HCT116 (cell line): Measurements from ENCODE around the gene DYDC2. TPM values are rescaled to one million over a fixed set of nuclear protein-coding genes. Genes with fewer than 3 reads are reported as not detected.

Experiments used
- ATAC-seq: fragments of 200-7000 bp; cut with Tn5 transposase; 2 replicates; pipeline ENCODE4 v1.9.1; 2020; ENCODE audit warnings: mild to moderate bottlenecking, moderate library complexity
- BruUV-seq: library from RNA; stranded (reverse); fragments of 400-500 nt; replicated peaks from 2 replicates; lab custom pipeline; 2021; lab: Mats Ljungman, UMichigan
- CTCF ChIA-PET: fragments of 300-600 bp; sonication (Branson Sonifier 250); formaldehyde crosslinking; loops from one replicate; lab custom pipeline; 2021; ENCODE audit warnings: antibody characterized with exemption; lab: Charles Lee
- POLR2A ChIA-PET: fragments of 300-600, 350-600 bp; sonication (Branson Sonifier 250); formaldehyde crosslinking; loops from one replicate; lab custom pipeline; 2021; ENCODE audit warnings: antibody characterized with exemption; lab: Charles Lee
- RAD21 ChIA-PET, 2 experiments: fragments of 300-600 bp; sonication (Branson Sonifier 250); formaldehyde crosslinking; loops; one replicate each; lab custom pipeline; 2023; ENCODE audit warnings: low total read pairs in 2 of 2; ENCODE audit not compliant: uncharacterized antibody in 2 of 2, unreplicated experiment in 2 of 2, low non-redundant PET in 1 of 2; lab: Charles Lee
- DNase-seq: peaks from one replicate; pipeline ENCODE4 v3.0.0-alpha.2; 2010; ENCODE audit warnings: low read depth, low spot score
- H2AFZ ChIP-seq: fragments of 200-600 bp; shearing (Covaris generic), sonication (generic); 2 replicates; pipeline ENCODE4 v1.6.1; 2017; ENCODE audit warnings: low read depth, mixed run types, mixed read lengths, antibody characterized with exemption, low read length; ENCODE audit not compliant: poor library complexity, severe bottlenecking
- H3K27ac ChIP-seq: 2 replicates; pipeline ENCODE4 v1.5.1; 2012; ENCODE audit warnings: low read depth, low read length
- H3K27me3 ChIP-seq: fragments of 200-600 bp; sonication (generic); 2 replicates; pipeline ENCODE4 v1.6.1; 2016; ENCODE audit warnings: mixed run types, low read length, mixed read lengths; ENCODE audit not compliant: insufficient read depth
- H3K36me3 ChIP-seq, 2 experiments: fragments of 200-500 bp in 1 of 2; fragments of 200-600 bp in 1 of 2; sonication (Bioruptor generic) in 1 of 2; sonication (generic) in 1 of 2; 2 replicates each; pipeline versions ENCODE4 v1.5.1 to v1.6.1; 2014 to 2016; ENCODE audit warnings: low read length in 2 of 2, inconsistent platforms in 1 of 2, mixed read lengths in 1 of 2, mixed run types in 1 of 2; ENCODE audit not compliant: insufficient read depth in 2 of 2, control insufficient read depth in 1 of 2
- H3K4me1 ChIP-seq, 2 experiments: fragments of 200-600 bp in 1 of 2; sonication (generic) in 1 of 2; 2 replicates each; pipeline versions ENCODE4 v1.5.1 to v1.6.1; 2012 to 2017; ENCODE audit warnings: low read length in 2 of 2, inconsistent platforms in 1 of 2, mild to moderate bottlenecking in 1 of 2, mixed read lengths in 1 of 2, mixed run types in 1 of 2, moderate library complexity in 1 of 2; ENCODE audit not compliant: insufficient read depth in 2 of 2, control insufficient read depth in 1 of 2
- H3K4me2 ChIP-seq: fragments of 200-600 bp; sonication (generic); 2 replicates; pipeline ENCODE4 v1.6.1; 2017; ENCODE audit warnings: mixed run types, low read length, mixed read lengths
- H3K4me3 ChIP-seq, 2 experiments: fragments of 200-600 bp in 1 of 2; sonication (generic) in 1 of 2; replicated peaks in 1 of 2; 2 replicates each; pipeline ENCODE4 v1.5.1; 2011 to 2016; ENCODE audit warnings: low read length in 2 of 2, control low read depth in 1 of 2, low read depth in 1 of 2, mild to moderate bottlenecking in 1 of 2, mixed read lengths in 1 of 2, mixed run types in 1 of 2
- H3K79me2 ChIP-seq: fragments of 200-600 bp; sonication (generic); 2 replicates; pipeline ENCODE4 v1.6.1; 2017; ENCODE audit warnings: mild to moderate bottlenecking, mixed run types, low read length, moderate library complexity, mixed read lengths; ENCODE audit not compliant: insufficient read depth
- H3K9ac ChIP-seq: fragments of 200-600 bp; sonication (generic); 2 replicates; pipeline ENCODE4 v1.6.1; 2016; ENCODE audit warnings: low read length, mixed read lengths
- H3K9me2 ChIP-seq: fragments of 200-600 bp; sonication (generic), shearing (Covaris generic); 2 replicates; pipeline ENCODE4 v1.6.1; 2017; ENCODE audit warnings: mixed run types, mild to moderate bottlenecking, moderate library complexity; ENCODE audit not compliant: insufficient read depth
- H3K9me3 ChIP-seq, 2 experiments: fragments of 200-500 bp in 1 of 2; fragments of 200-600 bp in 1 of 2; sonication (Bioruptor generic) in 1 of 2; sonication (generic) in 1 of 2; 2 replicates each; pipeline ENCODE4 v1.6.1; 2014 to 2017; ENCODE audit warnings: low read length in 2 of 2, mixed read lengths in 2 of 2, inconsistent platforms in 1 of 2, low read depth in 1 of 2, mild to moderate bottlenecking in 1 of 2, mixed run types in 1 of 2, moderate library complexity in 1 of 2; ENCODE audit not compliant: control insufficient read depth in 1 of 2, insufficient read depth in 1 of 2
- H4K20me1 ChIP-seq: fragments of 200-600 bp; sonication (generic), shearing (Covaris generic); 2 replicates; pipeline ENCODE4 v1.6.1; 2017; ENCODE audit warnings: mixed run types, mild to moderate bottlenecking, moderate library complexity; ENCODE audit not compliant: insufficient read depth
- CBX3 ChIP-seq: IDR thresholded peaks from 2 replicates; pipeline ENCODE4 v1.6.1; 2012; ENCODE audit warnings: low read depth
- EZH2phosphoT487 ChIP-seq: fragments of 200-600 bp; IDR thresholded peaks from 2 replicates; pipeline ENCODE4 v1.6.1; 2018; ENCODE audit warnings: antibody characterized with exemption, borderline replicate concordance
- JUND ChIP-seq: IDR thresholded peaks from 2 replicates; pipeline ENCODE4 v1.6.1; 2012
- SIN3A ChIP-seq: IDR thresholded peaks from 2 replicates; pipeline ENCODE4 v1.6.1; 2012; ENCODE audit warnings: low read depth
- SP1 ChIP-seq: IDR thresholded peaks from 2 replicates; pipeline ENCODE4 v1.6.1; 2012; ENCODE audit warnings: low read depth
- ZNF274 ChIP-seq: fragments of 200-500 bp; sonication (Bioruptor generic); IDR thresholded peaks from 2 replicates; pipeline ENCODE4 v1.6.1; 2014; ENCODE audit warnings: mild to moderate bottlenecking, low read depth, low read length, inconsistent platforms
- intact Hi-C: fragments of 100-400 bp; cut with micrococcal nuclease; formaldehyde crosslinking; loops from 2 replicates; pipeline ENCODE4 v1.10.0; 2022
- total RNA-seq: library from RNA; stranded (reverse); gene quantifications from one replicate; pipeline ENCODE4 v1.2.1, GENCODE V29; 2021; ENCODE audit not compliant: unreplicated experiment
- TF ChIP-seq, protein P1 (sequence below), 3 experiments: fragments of 200-600 bp in 1 of 3; sonication (generic) in 1 of 3; IDR thresholded peaks in 2 of 3; conservative IDR thresholded peaks in 1 of 3; 2 replicates each; pipeline ENCODE4 v1.5.1; 2012 to 2017; ENCODE audit warnings: low read depth in 2 of 3, low read length in 2 of 3, antibody characterized with exemption in 1 of 3, borderline replicate concordance in 1 of 3, control low read depth in 1 of 3, mild to moderate bottlenecking in 1 of 3, mixed read lengths in 1 of 3, mixed run types in 1 of 3, moderate library complexity in 1 of 3; ENCODE audit not compliant: insufficient read depth in 1 of 3
- TF ChIP-seq, protein P2 (sequence below): IDR thresholded peaks from 2 replicates; pipeline ENCODE4 v1.6.1; 2011; ENCODE audit warnings: mild to moderate bottlenecking, low read length, moderate library complexity; ENCODE audit not compliant: insufficient replicate concordance; ENCODE audit errors: extremely low read depth

The DYDC2 gene
- total RNA-seq, 1 experiment from 2014 or later: not detected

GRCh38 chr10:80333983-80334382 is 22.6 kb upstream of the DYDC2 start:
- ChIA-PET RAD21 (no interaction called here), POLR2A (no interaction called here)
- H3K4me2 ChIP-seq: no peak overlapping the region
- no peak overlapping the region for H2AFZ ChIP-seq
- no peaks in the 10 kb centered on the region for H3K9me3 ChIP-seq
- no peak overlapping the region for H3K4me3 ChIP-seq
- intact Hi-C loops: no loop called here
- TF ChIP-seq, protein P1, sequence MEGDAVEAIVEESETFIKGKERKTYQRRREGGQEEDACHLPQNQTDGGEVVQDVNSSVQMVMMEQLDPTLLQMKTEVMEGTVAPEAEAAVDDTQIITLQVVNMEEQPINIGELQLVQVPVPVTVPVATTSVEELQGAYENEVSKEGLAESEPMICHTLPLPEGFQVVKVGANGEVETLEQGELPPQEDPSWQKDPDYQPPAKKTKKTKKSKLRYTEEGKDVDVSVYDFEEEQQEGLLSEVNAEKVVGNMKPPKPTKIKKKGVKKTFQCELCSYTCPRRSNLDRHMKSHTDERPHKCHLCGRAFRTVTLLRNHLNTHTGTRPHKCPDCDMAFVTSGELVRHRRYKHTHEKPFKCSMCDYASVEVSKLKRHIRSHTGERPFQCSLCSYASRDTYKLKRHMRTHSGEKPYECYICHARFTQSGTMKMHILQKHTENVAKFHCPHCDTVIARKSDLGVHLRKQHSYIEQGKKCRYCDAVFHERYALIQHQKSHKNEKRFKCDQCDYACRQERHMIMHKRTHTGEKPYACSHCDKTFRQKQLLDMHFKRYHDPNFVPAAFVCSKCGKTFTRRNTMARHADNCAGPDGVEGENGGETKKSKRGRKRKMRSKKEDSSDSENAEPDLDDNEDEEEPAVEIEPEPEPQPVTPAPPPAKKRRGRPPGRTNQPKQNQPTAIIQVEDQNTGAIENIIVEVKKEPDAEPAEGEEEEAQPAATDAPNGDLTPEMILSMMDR (IDR thresholded peaks at IDR 0.05 in 2 of 3, conservative IDR thresholded peaks at IDR 0.05 in 1 of 3; ENCODE audit: borderline replicate concordance in 1 of 3, insufficient read depth in 1 of 3, low read depth in 2 of 3, low read length in 2 of 3): no peak
- TF ChIP-seq, all 23 proteins: peak for 0
- Histone ChIP-seq H3K27ac (no peak overlapping the region), H4K20me1 (no peaks in the 10 kb centered on the region), H3K9me2 (0 out of 2 replicates have a peak, but pooled peaks cover 5% of the 10 kb centered on the region), H3K27me3 (no peaks in the 10 kb centered on the region), H3K36me3 (no peaks in the 10 kb centered on the region), H3K9ac (no peak overlapping the region), H3K79me2 (no peaks in the 10 kb centered on the region), H3K4me1 (peaks cover 0 to 4% of the 10 kb centered on the region in 2 experiments; a peak in 1 of 4 replicates)
- peak; percentile 49; the same call in 1 of the 2 replicates for ATAC-seq
- no TSS peak for BruUV-seq
- DNase-seq: no peak
- CTCF ChIA-PET: no interaction called here

- ATAC-seq (no peak), DNase-seq (no peak)
- intact Hi-C loops: no loop called here
- Histone ChIP-seq H3K9ac (no peak overlapping the region), H3K4me3 (no peak overlapping the region), H3K9me3 (no peaks in the 10 kb centered on the region), H3K79me2 (no peaks in the 10 kb centered on the region), H3K4me1 (no peaks in the 10 kb centered on the region), H3K27me3 (no peaks in the 10 kb centered on the region), H2AFZ (peak overlapping the region; percentile 54), H3K27ac (no peak overlapping the region), H4K20me1 (no peaks in the 10 kb centered on the region), H3K4me2 (no peak overlapping the region), H3K9me2 (no peaks in the 10 kb centered on the region), H3K36me3 (no peaks in the 10 kb centered on the region)
- POLR2A ChIA-PET: no interaction called here
- RAD21 ChIA-PET: no interaction called here
- no TSS peak for BruUV-seq
- CTCF ChIA-PET: no interaction called here
- TF ChIP-seq, protein P2, sequence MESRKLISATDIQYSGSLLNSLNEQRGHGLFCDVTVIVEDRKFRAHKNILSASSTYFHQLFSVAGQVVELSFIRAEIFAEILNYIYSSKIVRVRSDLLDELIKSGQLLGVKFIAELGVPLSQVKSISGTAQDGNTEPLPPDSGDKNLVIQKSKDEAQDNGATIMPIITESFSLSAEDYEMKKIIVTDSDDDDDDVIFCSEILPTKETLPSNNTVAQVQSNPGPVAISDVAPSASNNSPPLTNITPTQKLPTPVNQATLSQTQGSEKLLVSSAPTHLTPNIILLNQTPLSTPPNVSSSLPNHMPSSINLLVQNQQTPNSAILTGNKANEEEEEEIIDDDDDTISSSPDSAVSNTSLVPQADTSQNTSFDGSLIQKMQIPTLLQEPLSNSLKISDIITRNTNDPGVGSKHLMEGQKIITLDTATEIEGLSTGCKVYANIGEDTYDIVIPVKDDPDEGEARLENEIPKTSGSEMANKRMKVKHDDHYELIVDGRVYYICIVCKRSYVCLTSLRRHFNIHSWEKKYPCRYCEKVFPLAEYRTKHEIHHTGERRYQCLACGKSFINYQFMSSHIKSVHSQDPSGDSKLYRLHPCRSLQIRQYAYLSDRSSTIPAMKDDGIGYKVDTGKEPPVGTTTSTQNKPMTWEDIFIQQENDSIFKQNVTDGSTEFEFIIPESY: no peak
- TF ChIP-seq SIN3A (no peak), EZH2phosphoT487 (no peak), CBX3 (no peak), ZNF274 (no peak), JUND (no peak), SP1 (no peak)
These were observed 12.3 kb upstream of the DYDC2 start for GRCh38 chr10:80344276-80344675.
